A549 (cell line): ENCODE measurements around the gene FTCD. TPM values are rescaled to one million over a fixed set of nuclear protein-coding genes. Genes with fewer than 3 reads are reported as not detected.

Experiments
- ATAC-seq, 2 experiments: fragments of 200-7000 bp in 1 of 2; fragments of >200 bp in 1 of 2; cut with Nextera tagmentation in 1 of 2; cut with Tn5 transposase in 1 of 2; 3 replicates each; pipeline versions ENCODE4 v1.8.0 to v1.9.1; 2018 to 2020; ENCODE audit warnings: mild to moderate bottlenecking in 1 of 2, moderate library complexity in 1 of 2
- CTCF ChIA-PET: fragments of 300-600 bp; sonication (Branson Sonifier 250); formaldehyde crosslinking; extraction: SDS; loops from one replicate; lab custom pipeline; 2021; ENCODE audit warnings: antibody characterized with exemption, inconsistent platforms; lab: Yijun Ruan, JAX
- POLR2A ChIA-PET: fragments of 350-600 bp; formaldehyde crosslinking; extraction: SDS; loops from one replicate; lab custom pipeline; 2021; ENCODE audit warnings: antibody characterized with exemption, inconsistent platforms; lab: Yijun Ruan, JAX
- DNase-seq, 2 experiments: peaks; one replicate each; pipeline versions ENCODE4 v3.0.0 to v3.0.0-alpha.2; 2011 to 2016; ENCODE audit warnings: low read depth in 1 of 2, low spot score in 1 of 2
- FAIRE-seq: peaks from 2 replicates; lab custom pipeline; 2011; peaks lifted over from hg19 to GRCh38; lab: Jason Lieb, UNC
- H3K27ac ChIP-seq, 2 experiments: fragments of >200 bp; sonication (Bioruptor Twin); formaldehyde crosslinking; 3 replicates each; pipeline ENCODE4 v1.5.1; 2016 to 2017
- H3K4me1 ChIP-seq: fragments of >200 bp; sonication (Bioruptor Twin); formaldehyde crosslinking; 3 replicates; pipeline ENCODE4 v1.6.1; 2016
- H3K4me2 ChIP-seq: fragments of >200 bp; sonication (Bioruptor Twin); formaldehyde crosslinking; 3 replicates; pipeline ENCODE4 v1.6.1; 2016
- H3K4me3 ChIP-seq: fragments of >200 bp; sonication (Bioruptor Twin); formaldehyde crosslinking; 3 replicates; pipeline ENCODE4 v1.5.1; 2016
- H3K9me3 ChIP-seq: fragments of >200 bp; sonication (Bioruptor Twin); formaldehyde crosslinking; 3 replicates; pipeline ENCODE4 v1.6.1; 2016
- BHLHE40 ChIP-seq: IDR thresholded peaks from 2 replicates; pipeline ENCODE4 v1.6.1; 2012; ENCODE audit warnings: low read depth, low read length, inconsistent platforms
- CBX8 ChIP-seq: fragments of 200-600 bp; sonication (generic); IDR thresholded peaks from 2 replicates; pipeline ENCODE4 v1.6.1; 2016
- CEBPB ChIP-seq, 2 experiments: fragments of >200 bp in 1 of 2; sonication (Bioruptor Twin) in 1 of 2; formaldehyde crosslinking in 1 of 2; IDR thresholded peaks; 2 replicates each; pipeline ENCODE4 v1.6.1; 2012 to 2016
- CHD4 ChIP-seq: fragments of 200-600 bp; sonication (generic); IDR thresholded peaks from 2 replicates; pipeline ENCODE4 v1.6.1; 2016; ENCODE audit warnings: antibody characterized with exemption, mild to moderate bottlenecking, borderline replicate concordance
- EHMT2 ChIP-seq: fragments of 200-600 bp; sonication (generic); IDR thresholded peaks from 2 replicates; pipeline ENCODE4 v1.6.1; 2016; ENCODE audit warnings: antibody characterized with exemption, low read depth, mild to moderate bottlenecking, moderate library complexity
- FOXS1 ChIP-seq: fragments of 250-450 bp; sonication (Bioruptor Pico); IDR thresholded peaks from 2 replicates; pipeline ENCODE4 v1.5.0; 2020; ENCODE audit warnings: mild to moderate bottlenecking, moderate library complexity
- HES2 ChIP-seq: fragments of >200 bp; sonication (Bioruptor Twin); formaldehyde crosslinking; IDR thresholded peaks from 2 replicates; pipeline ENCODE4 v1.6.1; 2016
- HEYL ChIP-seq: fragments of 250-450 bp; sonication (Bioruptor Pico); IDR thresholded peaks from 2 replicates; pipeline ENCODE4 v1.8.0; 2021; ENCODE audit warnings: mild to moderate bottlenecking, moderate library complexity
- HMGXB4 ChIP-seq: fragments of 250-450 bp; sonication (Bioruptor Pico); IDR thresholded peaks from 2 replicates; pipeline ENCODE4 v1.5.0; 2021; ENCODE audit warnings: mild to moderate bottlenecking, moderate library complexity, borderline replicate concordance
- HOXB13 ChIP-seq: fragments of 250-450 bp; sonication (Bioruptor Pico); IDR thresholded peaks from 2 replicates; pipeline ENCODE4 v1.5.0; 2020; ENCODE audit warnings: low read depth, mild to moderate bottlenecking, moderate library complexity
- HOXB5 ChIP-seq: fragments of 250-450 bp; sonication (Bioruptor Pico); IDR thresholded peaks from 2 replicates; pipeline ENCODE4 v1.5.0; 2020; ENCODE audit warnings: mild to moderate bottlenecking, moderate library complexity
- MYC ChIP-seq: IDR thresholded peaks from 2 replicates; pipeline ENCODE4 v1.6.1; 2012; ENCODE audit warnings: mild to moderate bottlenecking, inconsistent platforms, low read length, improper control_type of control experiment, borderline replicate concordance
- NPAS2 ChIP-seq: fragments of 250-450 bp; sonication (Bioruptor Pico); IDR thresholded peaks from 2 replicates; pipeline ENCODE4 v1.8.0; 2022; ENCODE audit warnings: mild to moderate bottlenecking, moderate library complexity, borderline replicate concordance
- PBX3 ChIP-seq: IDR thresholded peaks from 2 replicates; pipeline ENCODE4 v1.6.1; 2012
- POLR2AphosphoS2 ChIP-seq: conservative IDR thresholded peaks from 2 replicates; pipeline ENCODE4 v1.6.1; 2012; ENCODE audit warnings: low read length, improper control_type of control experiment, inconsistent platforms
- TP53 ChIP-seq: fragments of 250-450 bp; sonication (Bioruptor Pico); IDR thresholded peaks from 2 replicates; pipeline ENCODE4 v1.5.0; 2021; ENCODE audit warnings: mild to moderate bottlenecking, moderate library complexity
- ZC3H11A ChIP-seq: fragments of 450-650 bp; IDR thresholded peaks from 2 replicates; pipeline ENCODE4 v1.6.1; 2014; ENCODE audit warnings: antibody characterized with exemption, mild to moderate bottlenecking
- WGBS: methylation state at CpG from one replicate; pipeline ENCODE4 v1.1.6; 2017; ENCODE audit errors: missing lambda C conversion rate; 5-methylcytosine and 5-hydroxymethylcytosine counted together
- polyA plus RNA-seq, 4 experiments: library from polyadenylated mRNA; depleted of rRNA in 3 of 4; stranded (reverse); fragments of >200 nt; fragmentation: RNase III in 1 of 4; extraction: RNeasy Plus Mini Kit Qiagen cat#74134 plus additional on column Dnase treatment in 1 of 4; gene quantifications; 2 replicates in 3 of 4; 3 replicates in 1 of 4; pipeline ENCODE4 v1.2.3, GENCODE V29; 2011 to 2017
- TF ChIP-seq, protein P1 (sequence below): fragments of 450-650 bp; IDR thresholded peaks from 2 replicates; pipeline ENCODE4 v1.6.1; 2014; ENCODE audit warnings: antibody characterized with exemption
- TF ChIP-seq, protein P2 (sequence below): fragments of >200 bp; sonication (Bioruptor Twin); formaldehyde crosslinking; IDR thresholded peaks from 3 replicates; pipeline ENCODE4 v1.5.1; 2016
- TF ChIP-seq, protein P3 (sequence below): fragments of 150-350 bp; IDR thresholded peaks from 2 replicates; pipeline ENCODE4 v1.6.1; 2014; ENCODE audit warnings: low read depth, mild to moderate bottlenecking, low read length

FTCD gene
- polyA plus RNA-seq, 2 of the 4 experiments (the other 2 are of a cell fraction) = not detected

DNA sequence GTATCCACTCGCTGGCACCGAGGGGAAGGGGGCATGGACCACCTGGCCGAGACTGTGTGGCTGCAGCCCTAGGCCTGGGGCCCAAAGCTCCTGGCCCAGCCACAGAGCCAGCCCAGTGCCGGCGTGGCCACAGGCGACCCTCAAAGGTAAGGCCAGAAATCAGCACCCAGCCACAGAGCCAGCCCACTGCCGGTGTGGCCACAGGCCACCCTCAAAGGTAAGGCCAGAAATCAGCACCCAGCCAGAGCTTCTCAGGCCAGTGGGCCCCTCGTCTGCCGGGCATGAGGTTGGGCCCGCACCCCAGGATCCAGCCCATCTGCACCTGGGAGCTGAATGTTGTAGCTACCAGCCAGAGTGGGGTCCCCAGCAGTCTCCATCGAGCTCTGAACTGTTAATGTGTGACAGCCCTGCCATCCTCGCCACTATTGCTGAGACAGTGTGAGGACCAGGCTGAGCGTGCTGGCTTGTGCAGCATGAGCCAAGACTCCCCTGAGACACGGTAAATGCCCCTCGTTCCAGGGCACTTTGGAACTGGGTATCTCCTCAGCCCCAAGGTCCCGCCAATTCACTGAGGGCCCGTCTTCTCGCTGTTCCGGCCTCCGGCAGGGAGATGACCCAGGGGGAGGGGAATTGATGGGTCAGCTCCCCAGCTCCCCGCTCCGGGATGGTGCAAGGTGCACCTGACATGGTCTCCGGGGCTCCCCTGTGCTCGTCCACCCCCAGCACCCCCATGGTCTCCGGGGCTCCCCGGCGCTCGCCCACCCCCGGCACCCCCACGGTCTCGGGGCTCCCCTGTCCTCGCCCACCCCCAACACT, 4.7 kb upstream of the FTCD start (continued):
- TF ChIP-seq HES2 (no peak), TP53 (CRISPR knock-in tag) (no peak)
- TF ChIP-seq, protein P1, sequence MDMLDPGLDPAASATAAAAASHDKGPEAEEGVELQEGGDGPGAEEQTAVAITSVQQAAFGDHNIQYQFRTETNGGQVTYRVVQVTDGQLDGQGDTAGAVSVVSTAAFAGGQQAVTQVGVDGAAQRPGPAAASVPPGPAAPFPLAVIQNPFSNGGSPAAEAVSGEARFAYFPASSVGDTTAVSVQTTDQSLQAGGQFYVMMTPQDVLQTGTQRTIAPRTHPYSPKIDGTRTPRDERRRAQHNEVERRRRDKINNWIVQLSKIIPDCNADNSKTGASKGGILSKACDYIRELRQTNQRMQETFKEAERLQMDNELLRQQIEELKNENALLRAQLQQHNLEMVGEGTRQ = no peak

DNA sequence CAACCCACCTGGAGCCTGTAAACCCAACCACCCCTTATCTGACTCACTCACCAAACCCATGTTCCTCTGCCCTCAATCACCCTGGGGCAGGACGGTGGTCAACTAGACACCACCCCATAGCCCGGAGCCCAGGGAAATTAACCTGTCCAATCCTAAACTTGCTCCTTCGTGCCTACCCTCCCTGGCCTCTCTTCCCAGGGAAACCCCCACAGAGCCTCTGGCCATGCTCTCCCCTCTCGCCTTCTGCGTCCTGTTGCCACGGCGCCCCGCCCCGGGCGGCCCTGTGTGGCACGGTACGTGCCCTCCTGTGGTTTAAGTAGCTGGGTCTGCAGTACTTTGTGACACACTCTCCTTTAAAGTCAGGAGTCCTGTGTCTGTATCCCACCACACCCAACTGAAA, 4.0 kb upstream of the FTCD start:
- CTCF ChIA-PET = interaction anchor here (1.0 to 1.9 kb wide), 6 partner anchors 10 to 189 kb away, joined by 3 to 9 read pairs (median 5); no protein-coding TSS in a partner anchor
- TF ChIP-seq POLR2AphosphoS2 = no peak
- no peak for TF ChIP-seq HEYL
- TF ChIP-seq, protein P2, sequence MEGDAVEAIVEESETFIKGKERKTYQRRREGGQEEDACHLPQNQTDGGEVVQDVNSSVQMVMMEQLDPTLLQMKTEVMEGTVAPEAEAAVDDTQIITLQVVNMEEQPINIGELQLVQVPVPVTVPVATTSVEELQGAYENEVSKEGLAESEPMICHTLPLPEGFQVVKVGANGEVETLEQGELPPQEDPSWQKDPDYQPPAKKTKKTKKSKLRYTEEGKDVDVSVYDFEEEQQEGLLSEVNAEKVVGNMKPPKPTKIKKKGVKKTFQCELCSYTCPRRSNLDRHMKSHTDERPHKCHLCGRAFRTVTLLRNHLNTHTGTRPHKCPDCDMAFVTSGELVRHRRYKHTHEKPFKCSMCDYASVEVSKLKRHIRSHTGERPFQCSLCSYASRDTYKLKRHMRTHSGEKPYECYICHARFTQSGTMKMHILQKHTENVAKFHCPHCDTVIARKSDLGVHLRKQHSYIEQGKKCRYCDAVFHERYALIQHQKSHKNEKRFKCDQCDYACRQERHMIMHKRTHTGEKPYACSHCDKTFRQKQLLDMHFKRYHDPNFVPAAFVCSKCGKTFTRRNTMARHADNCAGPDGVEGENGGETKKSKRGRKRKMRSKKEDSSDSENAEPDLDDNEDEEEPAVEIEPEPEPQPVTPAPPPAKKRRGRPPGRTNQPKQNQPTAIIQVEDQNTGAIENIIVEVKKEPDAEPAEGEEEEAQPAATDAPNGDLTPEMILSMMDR = no peak
- FAIRE-seq = no peak
- H3K4me2 ChIP-seq = no peak overlapping the region
- no peaks in the 10 kb centered on the region for H3K9me3 ChIP-seq
- H3K27ac ChIP-seq = no peak overlapping the region
- H3K4me3 ChIP-seq = no peak overlapping the region
- POLR2A ChIA-PET = interaction anchor here (0.7 kb wide), 1 partner anchor 16 kb away, joined by 3 read pairs; no protein-coding TSS in a partner anchor
- H3K4me1 ChIP-seq = 0 out of 3 replicates have a peak, but pooled peaks cover 4% of the 10 kb centered on the region
- no peak for DNase-seq
- WGBS = 94% methylated on average over 11 of the region's 12 CpGs
- ATAC-seq = no peak

DNA sequence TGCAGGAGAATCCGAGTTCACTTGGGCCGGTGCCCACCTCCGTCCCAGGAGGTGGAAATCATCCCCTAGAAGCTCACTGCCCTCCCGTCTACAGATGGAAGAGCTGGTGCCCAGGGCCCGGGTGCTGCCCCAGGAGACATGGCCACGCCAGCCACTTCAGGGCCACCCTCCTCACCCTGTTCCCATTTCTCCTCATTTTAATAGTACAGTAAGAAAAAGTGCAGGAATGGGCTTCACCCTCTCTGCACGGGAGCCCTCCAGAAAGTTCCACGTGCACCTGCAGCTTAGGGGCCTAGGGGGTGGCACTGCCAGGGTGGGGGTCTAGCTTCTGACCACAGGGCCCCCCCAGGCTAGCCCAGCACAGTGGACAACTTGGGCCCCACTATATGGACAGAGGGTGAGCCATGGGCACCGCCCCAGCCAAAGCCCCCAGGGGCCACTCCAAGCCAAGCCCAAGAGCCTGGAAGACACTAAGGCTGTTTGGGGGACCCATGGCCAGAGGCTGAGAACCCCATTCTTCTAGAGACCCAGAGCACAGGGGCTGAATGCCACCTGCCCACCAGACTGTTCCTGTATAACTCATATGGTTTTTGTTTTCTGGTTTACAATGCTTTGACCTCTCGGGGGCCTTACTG, 3.4 kb upstream of the FTCD start:
- WGBS = 81% methylated on average over 10 of the region's 10 CpGs

More for the DNA sequence above, 3.4 kb upstream of the FTCD start:
- ATAC-seq (no peak), FAIRE-seq (no peak), DNase-seq (no peak)
- H3K9me3 ChIP-seq = no peaks in the 10 kb centered on the region
- H3K4me1 ChIP-seq = 0 out of 3 replicates have a peak, but pooled peaks cover 4% of the 10 kb centered on the region
- TF ChIP-seq PBX3 (no peak), BHLHE40 (no peak), CEBPB (IDR thresholded peaks at IDR 0.05) (no peak), TP53 (CRISPR knock-in tag) (no peak), MYC (no peak), FOXS1 (CRISPR knock-in tag) (no peak), HEYL (no peak), HES2 (no peak), CBX8 (no peak), ZC3H11A (no peak), NPAS2 (CRISPR knock-in tag) (no peak), EHMT2 (no peak), HOXB5 (CRISPR knock-in tag) (no peak), CHD4 (no peak), HMGXB4 (CRISPR knock-in tag) (no peak), HOXB13 (CRISPR knock-in tag) (no peak)
- TF ChIP-seq, protein P3, sequence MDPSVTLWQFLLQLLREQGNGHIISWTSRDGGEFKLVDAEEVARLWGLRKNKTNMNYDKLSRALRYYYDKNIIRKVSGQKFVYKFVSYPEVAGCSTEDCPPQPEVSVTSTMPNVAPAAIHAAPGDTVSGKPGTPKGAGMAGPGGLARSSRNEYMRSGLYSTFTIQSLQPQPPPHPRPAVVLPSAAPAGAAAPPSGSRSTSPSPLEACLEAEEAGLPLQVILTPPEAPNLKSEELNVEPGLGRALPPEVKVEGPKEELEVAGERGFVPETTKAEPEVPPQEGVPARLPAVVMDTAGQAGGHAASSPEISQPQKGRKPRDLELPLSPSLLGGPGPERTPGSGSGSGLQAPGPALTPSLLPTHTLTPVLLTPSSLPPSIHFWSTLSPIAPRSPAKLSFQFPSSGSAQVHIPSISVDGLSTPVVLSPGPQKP = no peak
- CTCF ChIA-PET = interaction anchor here (1.0 to 1.9 kb wide), 4 partner anchors 9 to 188 kb away, joined by 3 to 9 read pairs (median 8); no protein-coding TSS in a partner anchor
- no peak overlapping the region for H3K27ac ChIP-seq
- no peak overlapping the region for H3K4me2 ChIP-seq
- POLR2A ChIA-PET = interaction anchor here (0.7 kb wide), 1 partner anchor 15 kb away, joined by 3 read pairs; no protein-coding TSS in a partner anchor
- H3K4me3 ChIP-seq = no peak overlapping the region
